K562 (cell line): ENCODE measurements around the gene CCDC124. TPM values are rescaled to one million over a fixed set of nuclear protein-coding genes. Genes with fewer than 3 reads are reported as not detected.

Experiments used
- CTCF ChIP-seq, 3 experiments: IDR thresholded peaks in 2 of 3; conservative IDR thresholded peaks in 1 of 3; 2 replicates each; pipeline ENCODE4 v1.5.1; 2011 to 2012; ENCODE audit warnings: low read length in 3 of 3, mild to moderate bottlenecking in 3 of 3, control low read depth in 2 of 3, improper control_type of control experiment in 1 of 3, inconsistent platforms in 1 of 3, low read depth in 1 of 3, mixed read lengths in 1 of 3, moderate library complexity in 1 of 3; ENCODE audit not compliant: insufficient read depth in 2 of 3
- DDX20 ChIP-seq: fragments of 450-650 bp; IDR thresholded peaks from 2 replicates; pipeline ENCODE4 v1.6.1; 2016; ENCODE audit warnings: missing genetic modification characterization, low read depth, mild to moderate bottlenecking, missing compliant biosample characterization, moderate library complexity
- E2F8 ChIP-seq: fragments of 450-650 bp; IDR thresholded peaks from 2 replicates; pipeline ENCODE4 v1.7.1; 2018; ENCODE audit warnings: mild to moderate bottlenecking, low read depth; ENCODE audit not compliant: partially characterized antibody
- POLR2G ChIP-seq: fragments of 200-400 bp; formaldehyde crosslinking; IDR thresholded peaks from 2 replicates; pipeline ENCODE4 v1.6.1; 2017; ENCODE audit warnings: low read depth, mild to moderate bottlenecking, antibody characterized with exemption, low read length, moderate library complexity
- PTRF ChIP-seq: fragments of 450-650 bp; IDR thresholded peaks from 2 replicates; pipeline ENCODE4 v1.6.1; 2016; ENCODE audit warnings: mild to moderate bottlenecking, missing genetic modification characterization, missing compliant biosample characterization
- RAD51 ChIP-seq: fragments of 450-650 bp; IDR thresholded peaks from 2 replicates; pipeline ENCODE4 v1.7.1; 2016; ENCODE audit warnings: low read depth, mild to moderate bottlenecking, borderline replicate concordance
- TAF7 ChIP-seq: fragments of 450-650 bp; IDR thresholded peaks from 2 replicates; pipeline ENCODE4 v1.6.1; 2016; ENCODE audit warnings: missing genetic modification characterization, missing compliant biosample characterization
- polyA plus RNA-seq, 8 experiments: library from polyadenylated mRNA; depleted of rRNA in 4 of 8; stranded (reverse) in 5 of 8; unstranded in 3 of 8; fragments of >200 nt; fragmentation: Nextera tagmentation in 2 of 8; fragmentation: Illumina TruSeq in 1 of 8; extraction: Ambion mirVana in 2 of 8; extraction: Trizol in 1 of 8; gene quantifications; 2 replicates each; pipeline versions ENCODE4 v1.2.1 to v1.2.3, GENCODE V29; 2011 to 2014; ENCODE audit warnings: inconsistent platforms in 1 of 8, missing spikeins in 1 of 8
- total RNA-seq, 7 experiments: library from RNA; depleted of rRNA in 6 of 7; stranded (reverse); fragments of >200 nt in 6 of 7; fragmentation: Illumina TruSeq in 2 of 7; extraction: Trizol in 2 of 7; gene quantifications; 2 replicates each; pipeline versions ENCODE4 v1.2.1 to v1.2.3, GENCODE V29; 2011 to 2021; ENCODE audit warnings: low replicate concordance in 1 of 7
- TF ChIP-seq, protein P1 (sequence below): IDR thresholded peaks from 3 replicates; pipeline ENCODE4 v1.6.1; 2011; ENCODE audit warnings: borderline replicate concordance, mild to moderate bottlenecking, moderate library complexity; ENCODE audit not compliant: insufficient read length; ENCODE audit errors: extremely low read depth
- TF ChIP-seq, protein P2 (sequence below): fragments of 200-400 bp; formaldehyde crosslinking; IDR thresholded peaks from 2 replicates; pipeline ENCODE4 v1.6.1; 2017; ENCODE audit warnings: mild to moderate bottlenecking, low read depth, low read length, moderate library complexity
- TF ChIP-seq, protein P3 (sequence below): sonication (generic); formaldehyde crosslinking; IDR thresholded peaks from 2 replicates; pipeline ENCODE4 v1.8.0; 2023; ENCODE audit warnings: mild to moderate bottlenecking, missing genetic modification reagents

Gene CCDC124
- total and polyA plus RNA-seq, 9 of the 15 experiments (the other 6 are each of a cell fraction or from before 2014, with no cell fraction given) = 5.8 to 234 (median 40.1) TPM

- TF ChIP-seq, protein P1, sequence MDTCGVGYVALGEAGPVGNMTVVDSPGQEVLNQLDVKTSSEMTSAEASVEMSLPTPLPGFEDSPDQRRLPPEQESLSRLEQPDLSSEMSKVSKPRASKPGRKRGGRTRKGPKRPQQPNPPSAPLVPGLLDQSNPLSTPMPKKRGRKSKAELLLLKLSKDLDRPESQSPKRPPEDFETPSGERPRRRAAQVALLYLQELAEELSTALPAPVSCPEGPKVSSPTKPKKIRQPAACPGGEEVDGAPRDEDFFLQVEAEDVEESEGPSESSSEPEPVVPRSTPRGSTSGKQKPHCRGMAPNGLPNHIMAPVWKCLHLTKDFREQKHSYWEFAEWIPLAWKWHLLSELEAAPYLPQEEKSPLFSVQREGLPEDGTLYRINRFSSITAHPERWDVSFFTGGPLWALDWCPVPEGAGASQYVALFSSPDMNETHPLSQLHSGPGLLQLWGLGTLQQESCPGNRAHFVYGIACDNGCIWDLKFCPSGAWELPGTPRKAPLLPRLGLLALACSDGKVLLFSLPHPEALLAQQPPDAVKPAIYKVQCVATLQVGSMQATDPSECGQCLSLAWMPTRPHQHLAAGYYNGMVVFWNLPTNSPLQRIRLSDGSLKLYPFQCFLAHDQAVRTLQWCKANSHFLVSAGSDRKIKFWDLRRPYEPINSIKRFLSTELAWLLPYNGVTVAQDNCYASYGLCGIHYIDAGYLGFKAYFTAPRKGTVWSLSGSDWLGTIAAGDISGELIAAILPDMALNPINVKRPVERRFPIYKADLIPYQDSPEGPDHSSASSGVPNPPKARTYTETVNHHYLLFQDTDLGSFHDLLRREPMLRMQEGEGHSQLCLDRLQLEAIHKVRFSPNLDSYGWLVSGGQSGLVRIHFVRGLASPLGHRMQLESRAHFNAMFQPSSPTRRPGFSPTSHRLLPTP = no peak
- TF ChIP-seq RAD51 (no peak), TAF7 (no peak), PTRF (tag) (no peak), DDX20 (tag) (no peak), POLR2G (peak; percentile 29), E2F8 (no peak), CTCF (IDR thresholded peaks at IDR 0.05 in 2 of 3, conservative IDR thresholded peaks at IDR 0.05 in 1 of 3; ENCODE audit: insufficient read depth in 2 of 3, low read depth in 1 of 3, low read length in 3 of 3) (no peak)
- TF ChIP-seq, protein P2, sequence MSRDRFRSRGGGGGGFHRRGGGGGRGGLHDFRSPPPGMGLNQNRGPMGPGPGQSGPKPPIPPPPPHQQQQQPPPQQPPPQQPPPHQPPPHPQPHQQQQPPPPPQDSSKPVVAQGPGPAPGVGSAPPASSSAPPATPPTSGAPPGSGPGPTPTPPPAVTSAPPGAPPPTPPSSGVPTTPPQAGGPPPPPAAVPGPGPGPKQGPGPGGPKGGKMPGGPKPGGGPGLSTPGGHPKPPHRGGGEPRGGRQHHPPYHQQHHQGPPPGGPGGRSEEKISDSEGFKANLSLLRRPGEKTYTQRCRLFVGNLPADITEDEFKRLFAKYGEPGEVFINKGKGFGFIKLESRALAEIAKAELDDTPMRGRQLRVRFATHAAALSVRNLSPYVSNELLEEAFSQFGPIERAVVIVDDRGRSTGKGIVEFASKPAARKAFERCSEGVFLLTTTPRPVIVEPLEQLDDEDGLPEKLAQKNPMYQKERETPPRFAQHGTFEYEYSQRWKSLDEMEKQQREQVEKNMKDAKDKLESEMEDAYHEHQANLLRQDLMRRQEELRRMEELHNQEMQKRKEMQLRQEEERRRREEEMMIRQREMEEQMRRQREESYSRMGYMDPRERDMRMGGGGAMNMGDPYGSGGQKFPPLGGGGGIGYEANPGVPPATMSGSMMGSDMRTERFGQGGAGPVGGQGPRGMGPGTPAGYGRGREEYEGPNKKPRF = no peak
- TF ChIP-seq, protein P3, sequence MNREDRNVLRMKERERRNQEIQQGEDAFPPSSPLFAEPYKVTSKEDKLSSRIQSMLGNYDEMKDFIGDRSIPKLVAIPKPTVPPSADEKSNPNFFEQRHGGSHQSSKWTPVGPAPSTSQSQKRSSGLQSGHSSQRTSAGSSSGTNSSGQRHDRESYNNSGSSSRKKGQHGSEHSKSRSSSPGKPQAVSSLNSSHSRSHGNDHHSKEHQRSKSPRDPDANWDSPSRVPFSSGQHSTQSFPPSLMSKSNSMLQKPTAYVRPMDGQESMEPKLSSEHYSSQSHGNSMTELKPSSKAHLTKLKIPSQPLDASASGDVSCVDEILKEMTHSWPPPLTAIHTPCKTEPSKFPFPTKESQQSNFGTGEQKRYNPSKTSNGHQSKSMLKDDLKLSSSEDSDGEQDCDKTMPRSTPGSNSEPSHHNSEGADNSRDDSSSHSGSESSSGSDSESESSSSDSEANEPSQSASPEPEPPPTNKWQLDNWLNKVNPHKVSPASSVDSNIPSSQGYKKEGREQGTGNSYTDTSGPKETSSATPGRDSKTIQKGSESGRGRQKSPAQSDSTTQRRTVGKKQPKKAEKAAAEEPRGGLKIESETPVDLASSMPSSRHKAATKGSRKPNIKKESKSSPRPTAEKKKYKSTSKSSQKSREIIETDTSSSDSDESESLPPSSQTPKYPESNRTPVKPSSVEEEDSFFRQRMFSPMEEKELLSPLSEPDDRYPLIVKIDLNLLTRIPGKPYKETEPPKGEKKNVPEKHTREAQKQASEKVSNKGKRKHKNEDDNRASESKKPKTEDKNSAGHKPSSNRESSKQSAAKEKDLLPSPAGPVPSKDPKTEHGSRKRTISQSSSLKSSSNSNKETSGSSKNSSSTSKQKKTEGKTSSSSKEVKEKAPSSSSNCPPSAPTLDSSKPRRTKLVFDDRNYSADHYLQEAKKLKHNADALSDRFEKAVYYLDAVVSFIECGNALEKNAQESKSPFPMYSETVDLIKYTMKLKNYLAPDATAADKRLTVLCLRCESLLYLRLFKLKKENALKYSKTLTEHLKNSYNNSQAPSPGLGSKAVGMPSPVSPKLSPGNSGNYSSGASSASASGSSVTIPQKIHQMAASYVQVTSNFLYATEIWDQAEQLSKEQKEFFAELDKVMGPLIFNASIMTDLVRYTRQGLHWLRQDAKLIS (CRISPR knock-in tag) = no peak
These were observed 14.4 kb downstream of the CCDC124 start (continued) for GRCh38 chr19:17946965-17947784.
